GM12892 (cell line): ENCODE results near the gene MYH14.

Experiments used
- DNase-seq: peaks from one replicate; pipeline ENCODE4 v3.0.0; 2011; ENCODE audit not compliant: insufficient read length
- FAIRE-seq: peaks from 2 replicates; lab custom pipeline; 2011; peaks lifted over from hg19 to GRCh38; lab: Jason Lieb, UNC
- POLR2A ChIP-seq: IDR thresholded peaks from 2 replicates; pipeline ENCODE4 v1.6.1; 2011; ENCODE audit warnings: low read depth, low read length, control low read depth
- POLR2AphosphoS5 ChIP-seq: IDR thresholded peaks from 2 replicates; pipeline ENCODE4 v1.6.1; 2011; ENCODE audit warnings: low read depth, low read length, control low read depth
- TAF1 ChIP-seq: IDR thresholded peaks from 2 replicates; pipeline ENCODE4 v1.6.1; 2011; ENCODE audit warnings: low read depth, mild to moderate bottlenecking, control low read depth, low read length, borderline replicate concordance

Gene MYH14

DNA sequence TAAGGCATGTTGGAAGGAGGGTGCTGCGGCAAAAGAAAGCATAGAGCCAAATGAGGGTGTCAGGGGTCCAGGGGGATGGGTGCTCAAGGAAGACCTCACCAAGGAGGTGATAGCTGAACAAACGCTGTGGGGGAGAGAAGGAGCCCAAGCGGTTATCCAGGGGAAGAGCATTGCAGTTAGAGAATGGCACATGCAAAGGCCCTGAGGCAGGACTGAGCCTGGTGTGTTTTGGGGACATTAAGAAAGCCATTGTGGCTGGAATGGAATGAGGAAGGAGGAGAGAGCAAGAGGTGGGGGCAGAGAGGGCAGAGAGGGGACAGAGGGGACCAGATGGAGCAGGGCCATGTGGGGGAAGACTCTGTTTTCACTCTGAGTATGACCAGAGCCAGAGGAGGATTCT is 6.1 kb upstream of the MYH14 start:
- TF ChIP-seq POLR2A (no peak), TAF1 (no peak), POLR2AphosphoS5 (no peak)
- no peak for DNase-seq

DNA sequence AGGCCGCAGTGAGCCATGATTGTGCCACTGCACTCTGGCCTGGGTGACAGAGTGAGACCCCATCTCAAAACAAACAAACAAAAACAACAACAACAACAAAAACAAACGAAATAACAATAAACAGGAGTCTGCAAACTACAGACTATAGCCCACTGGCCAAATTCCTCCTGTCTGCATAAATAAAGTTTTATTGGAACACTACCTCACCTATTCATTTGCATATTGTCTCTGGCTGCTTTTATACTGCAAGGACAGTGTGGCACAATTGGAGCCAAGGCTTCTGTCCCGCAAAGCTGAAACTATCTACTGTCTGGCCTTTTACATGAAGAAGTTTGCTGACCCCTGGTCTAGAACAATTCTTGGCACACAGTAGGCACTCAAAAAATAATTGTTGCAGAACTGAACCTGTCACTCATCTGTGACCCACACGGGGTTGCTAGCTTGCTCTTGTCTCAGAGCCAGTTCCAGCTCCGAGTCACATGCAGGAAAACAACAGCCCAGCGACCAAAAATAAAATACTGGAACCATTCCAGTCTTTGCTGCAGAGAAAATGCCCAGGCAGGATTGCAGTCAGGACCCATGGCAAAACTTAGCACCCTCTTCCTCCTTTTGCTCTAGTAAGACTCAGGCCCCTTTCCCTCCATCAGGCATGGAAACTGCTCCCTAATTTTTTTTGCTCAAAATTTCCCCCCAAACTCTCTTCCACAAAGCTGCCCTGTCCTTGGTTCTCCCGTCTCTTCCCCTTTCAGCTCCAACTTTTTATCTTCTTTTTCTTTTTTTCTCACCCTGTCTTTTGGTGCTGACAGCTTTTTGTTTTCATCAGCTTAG is 4.8 kb upstream of the MYH14 start:
- TF ChIP-seq POLR2AphosphoS5: no peak
- no peak for TF ChIP-seq POLR2A
- no peak for TF ChIP-seq TAF1
- no peak for DNase-seq
- FAIRE-seq: no peak

More for the DNA sequence above, 6.1 kb upstream of the MYH14 start:
- FAIRE-seq: no peak

DNA sequence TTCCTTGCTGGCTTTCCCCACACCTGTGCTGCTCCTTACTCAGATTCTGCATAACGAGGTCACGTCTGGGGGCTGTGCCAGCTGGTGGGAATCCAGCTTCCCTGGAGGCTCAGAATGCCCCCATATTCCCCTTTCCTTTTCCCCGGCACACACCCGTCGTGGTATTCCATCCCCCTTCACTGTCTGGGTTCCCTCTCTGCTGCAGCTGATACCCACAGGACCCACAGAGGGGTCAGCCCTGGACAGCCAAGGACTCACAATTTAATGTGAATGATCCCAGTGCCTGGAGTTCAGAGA is 4.2 kb upstream of the MYH14 start:
- no peak for FAIRE-seq

DNA sequence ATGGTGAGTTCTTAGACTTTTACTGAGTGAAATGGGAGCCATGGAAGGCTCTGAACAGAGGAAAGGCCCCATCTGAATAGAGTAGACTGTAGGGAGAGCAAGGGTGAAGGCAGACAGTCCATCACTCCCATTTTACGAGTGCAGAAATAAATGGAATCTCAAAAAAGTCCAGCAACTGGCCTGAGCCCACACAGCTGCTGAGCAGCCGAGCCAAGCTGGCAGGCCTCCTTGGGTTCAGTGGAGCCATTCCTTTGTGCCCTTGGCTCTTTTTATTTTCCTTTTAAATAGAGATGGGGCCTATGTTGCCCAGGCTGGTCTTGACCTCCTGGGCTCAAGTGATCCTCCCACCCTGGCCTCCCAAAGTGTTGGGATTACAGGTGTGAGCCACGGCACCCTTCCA is 1.0 kb upstream of the MYH14 start:
- no peak for TF ChIP-seq TAF1
- no peak for TF ChIP-seq POLR2A
- FAIRE-seq: no peak
- DNase-seq: no peak

More for the DNA sequence above, 4.2 kb upstream of the MYH14 start:
- TF ChIP-seq POLR2A (no peak), POLR2AphosphoS5 (no peak), TAF1 (no peak)
- no peak for DNase-seq

DNA sequence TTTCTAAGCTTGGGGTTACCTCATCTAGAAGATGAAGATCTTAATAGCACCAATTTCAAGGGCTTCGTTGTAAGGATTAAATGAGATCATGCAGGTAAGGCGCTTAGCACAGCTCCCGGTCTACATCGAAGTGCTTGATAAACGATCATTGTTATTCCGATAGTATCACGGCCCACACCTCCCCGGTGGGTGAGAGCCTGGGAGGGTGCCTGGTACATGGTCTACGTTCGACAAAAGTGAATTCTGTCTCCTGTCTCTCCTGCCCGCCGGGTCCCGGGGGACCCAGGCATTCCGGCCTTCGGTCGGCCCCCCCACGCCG is 501 bp upstream of the MYH14 start:
- FAIRE-seq: no peak
- TF ChIP-seq POLR2AphosphoS5 (no peak), POLR2A (no peak), TAF1 (no peak)
- DNase-seq: no peak

DNA sequence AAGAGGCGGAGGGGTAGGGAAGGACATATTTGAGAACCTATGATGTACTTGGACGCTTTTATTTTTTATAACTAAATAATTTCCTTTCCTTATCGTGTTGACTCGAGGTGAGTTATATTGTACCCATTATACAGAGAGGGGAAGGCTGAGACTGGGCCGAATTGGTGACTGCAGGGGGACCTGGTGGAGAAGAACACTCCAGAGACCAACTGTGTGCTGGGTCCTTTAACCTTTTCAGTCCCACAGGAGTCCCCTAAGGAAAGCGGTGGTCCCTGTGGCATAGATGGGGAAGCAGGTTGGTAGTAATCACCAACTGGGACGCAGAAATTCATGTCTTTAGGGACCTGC is 633 bp downstream of the MYH14 start:
- FAIRE-seq: no peak
- DNase-seq: no peak
- no peak for TF ChIP-seq POLR2A
- TF ChIP-seq TAF1: no peak
- no peak for TF ChIP-seq POLR2AphosphoS5

DNA sequence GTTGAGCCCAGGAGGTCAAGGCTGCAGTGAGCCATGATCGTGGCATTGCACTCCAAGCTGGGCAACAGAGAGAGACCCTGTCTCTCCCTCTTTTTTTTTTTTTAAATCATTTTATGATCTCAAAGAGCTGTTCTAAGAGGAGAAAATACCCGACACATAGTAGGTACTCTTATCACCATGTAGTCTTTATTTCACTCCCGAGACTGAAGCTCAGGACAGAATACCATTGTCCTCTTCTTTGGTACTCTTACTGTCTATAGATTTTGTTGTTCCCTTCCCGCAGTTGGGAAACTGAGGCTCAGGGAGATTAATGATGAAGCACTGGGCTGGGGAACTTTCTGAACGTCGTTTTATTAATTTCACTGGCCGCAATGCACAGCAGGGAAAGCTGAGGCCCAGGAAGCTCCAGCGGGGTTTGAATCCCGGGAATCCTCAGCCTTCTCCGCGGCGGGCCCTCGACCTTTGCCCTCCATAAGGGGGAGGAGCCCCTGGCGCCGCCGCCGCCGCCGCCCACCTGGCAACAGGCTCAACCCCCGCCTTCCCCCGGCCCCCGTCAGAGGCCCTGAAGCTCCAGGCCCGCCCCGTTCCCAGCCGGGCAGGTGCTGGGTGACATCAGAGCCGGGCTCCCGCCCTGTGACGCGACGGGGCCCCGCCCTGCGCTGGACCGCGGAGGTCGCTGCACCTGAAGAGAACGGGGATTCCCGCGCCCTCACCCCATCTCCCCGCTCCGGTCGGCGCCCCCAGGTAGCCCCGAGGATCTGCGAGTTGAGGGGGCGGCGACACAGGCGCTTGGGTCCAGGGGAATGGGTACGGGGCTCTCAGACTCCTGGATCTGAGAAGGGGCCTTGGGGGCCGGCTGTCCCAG is 1.6 kb downstream of the MYH14 start:
- TF ChIP-seq POLR2AphosphoS5 (no peak), POLR2A (no peak), TAF1 (no peak)
- DNase-seq (no peak), FAIRE-seq (no peak)

DNA sequence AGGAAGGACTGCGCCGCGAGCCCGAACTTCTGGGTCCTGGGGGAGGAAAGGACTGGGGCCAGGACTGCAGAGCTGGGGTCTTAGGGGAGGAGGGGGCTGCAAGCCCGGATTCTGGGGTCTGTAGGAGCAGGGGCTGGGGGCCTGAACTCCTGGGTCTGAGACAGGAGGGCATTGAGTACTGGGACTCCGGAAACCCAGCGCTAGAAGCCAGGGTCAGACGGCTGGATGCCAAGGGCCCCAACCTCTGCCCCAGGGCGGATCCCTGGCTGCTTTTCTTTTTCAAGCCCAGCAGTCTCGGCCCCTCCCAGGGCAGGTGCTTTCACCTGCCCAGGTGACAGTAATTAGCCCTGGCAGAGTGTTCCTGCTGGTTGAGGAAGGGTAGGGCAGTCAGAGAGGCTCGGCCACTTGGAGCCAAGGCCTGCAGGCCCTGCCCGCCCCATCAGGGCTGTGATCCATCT is 2.3 kb downstream of the MYH14 start:
- TF ChIP-seq POLR2A (no peak), TAF1 (no peak), POLR2AphosphoS5 (no peak)

DNA sequence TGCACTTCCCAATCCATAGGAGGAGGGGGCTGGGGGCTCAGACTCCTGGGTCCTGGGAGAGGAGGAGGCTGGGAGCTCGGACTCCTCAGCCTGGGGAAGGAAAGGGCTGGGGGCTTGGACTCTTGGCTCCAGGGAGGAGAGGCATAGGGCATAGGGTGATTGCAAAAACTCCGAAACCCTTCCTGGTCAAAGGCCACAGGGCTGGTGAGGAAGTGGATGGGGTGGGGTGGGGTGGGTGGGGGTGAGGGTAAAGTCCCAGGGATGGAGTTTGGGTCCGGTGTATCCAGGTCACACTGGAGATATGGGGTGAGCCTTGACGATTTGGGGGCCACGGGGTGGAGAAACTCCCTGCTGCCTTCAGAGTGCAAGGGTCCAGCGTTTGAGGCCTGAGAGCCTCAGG is 2.8 kb downstream of the MYH14 start:
- no peak for TF ChIP-seq TAF1
- no peak for TF ChIP-seq POLR2AphosphoS5
- no peak for TF ChIP-seq POLR2A
- DNase-seq (no peak), FAIRE-seq (no peak)

More for the DNA sequence above, 2.3 kb downstream of the MYH14 start:
- no peak for FAIRE-seq
- DNase-seq: no peak

DNA sequence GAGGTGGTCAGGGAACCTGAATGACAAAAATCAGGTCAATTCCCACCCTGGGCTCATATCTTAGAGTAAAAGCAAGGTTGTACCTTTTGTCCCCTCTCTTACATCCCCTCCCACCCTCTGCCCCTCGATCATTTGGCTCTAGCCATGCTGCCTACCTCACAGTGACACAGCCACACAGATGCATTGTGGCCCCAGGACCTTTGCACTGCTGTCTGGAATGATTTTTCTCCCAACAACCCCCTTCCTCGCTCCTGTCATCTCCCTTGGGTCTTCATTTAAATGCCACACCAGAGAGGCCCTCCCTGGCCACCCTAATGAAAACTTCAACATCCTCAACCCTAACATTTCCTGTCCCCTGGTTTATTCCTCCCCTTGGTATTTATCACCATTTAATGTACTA is 4.3 kb downstream of the MYH14 start:
- DNase-seq (no peak), FAIRE-seq (no peak)
- TF ChIP-seq TAF1 (no peak), POLR2A (no peak), POLR2AphosphoS5 (no peak)

DNA sequence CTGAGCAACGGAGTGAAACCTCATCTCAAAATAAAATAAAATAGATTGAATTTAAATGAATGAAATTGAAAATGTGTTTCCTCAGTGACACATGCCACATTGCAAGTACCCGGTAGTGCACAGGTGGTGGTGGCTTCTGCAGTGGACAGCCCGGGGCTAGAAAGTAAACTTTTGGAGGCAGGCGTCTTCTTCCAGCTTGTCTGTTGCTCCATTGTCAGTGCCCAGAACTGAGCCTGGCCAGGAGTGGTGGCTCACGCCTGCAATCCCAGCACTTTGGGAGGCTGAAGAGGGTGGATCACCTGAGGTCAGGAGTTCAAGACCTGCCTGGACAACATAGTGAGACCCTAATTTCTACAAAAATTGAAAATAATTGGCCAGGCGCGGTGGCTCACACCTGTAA is 5.7 kb downstream of the MYH14 start:
- TF ChIP-seq POLR2AphosphoS5: no peak
- no peak for TF ChIP-seq TAF1
- TF ChIP-seq POLR2A: no peak
- no peak for DNase-seq
- FAIRE-seq: no peak

DNA sequence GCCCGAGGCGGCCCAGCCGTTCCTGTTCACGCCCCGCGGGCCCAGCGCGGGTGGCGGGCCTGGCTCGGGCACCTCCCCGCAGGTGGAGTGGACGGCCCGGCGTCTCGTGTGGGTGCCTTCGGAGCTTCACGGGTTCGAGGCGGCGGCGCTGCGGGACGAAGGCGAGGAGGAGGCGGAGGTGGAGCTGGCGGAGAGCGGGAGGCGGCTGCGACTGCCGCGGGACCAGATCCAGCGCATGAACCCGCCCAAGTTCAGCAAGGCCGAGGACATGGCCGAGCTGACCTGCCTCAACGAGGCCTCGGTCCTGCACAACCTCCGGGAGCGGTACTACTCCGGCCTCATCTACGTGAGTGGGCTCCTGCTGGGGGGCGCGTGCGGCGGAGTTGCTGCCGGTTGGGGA is 7.0 kb downstream of the MYH14 start:
- no peak for DNase-seq
- no peak for FAIRE-seq
- TF ChIP-seq POLR2AphosphoS5: no peak
- TF ChIP-seq POLR2A: no peak
- no peak for TF ChIP-seq TAF1

DNA sequence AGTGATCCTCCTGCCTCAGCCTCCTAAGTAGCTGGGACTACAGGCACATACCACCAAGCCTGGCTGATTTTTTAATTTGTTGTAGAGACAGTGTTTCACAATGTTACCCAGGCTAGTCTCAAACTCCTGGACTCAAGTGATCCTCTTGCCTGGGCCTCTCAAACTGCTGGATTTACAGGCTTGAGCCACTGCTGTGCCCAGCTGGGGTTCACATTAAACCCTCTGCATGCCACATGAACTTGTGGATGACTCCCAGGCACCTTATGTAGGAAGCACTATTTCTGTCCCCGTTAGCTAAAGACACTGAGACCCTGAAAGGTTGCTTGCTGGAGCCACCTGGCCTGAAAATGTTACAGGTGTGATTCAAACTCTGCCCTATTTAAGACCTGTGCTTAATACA is 10.5 kb downstream of the MYH14 start:
- DNase-seq: no peak
- no peak for FAIRE-seq
- no peak for TF ChIP-seq POLR2A
- TF ChIP-seq POLR2AphosphoS5: no peak
